Thyroid gland (tissue), 4 donors: ENCODE data around the gene ACBD6. TPM values are rescaled to one million over a fixed set of nuclear protein-coding genes. Genes with fewer than 3 reads are reported as not detected.

Experiments
- DNase-seq, 2 donors: peaks; one replicate each; pipeline ENCODE4 v3.0.0-alpha.2; 2019
- H3K27ac ChIP-seq, 3 donors: fragments of 200-600 bp; sonication (generic); 1 replicate in 2 of 3; 2 replicates in 1 of 3; pipeline ENCODE4 v1.5.1; 2016 to 2019; ENCODE audit warnings: mild to moderate bottlenecking in 1 of 3, moderate library complexity in 1 of 3
- H3K27me3 ChIP-seq: fragments of 200-600 bp; sonication (generic); one replicate; pipeline ENCODE4 v1.5.1; 2019
- H3K36me3 ChIP-seq, 2 donors: fragments of 200-600 bp; sonication (generic); one replicate each; pipeline ENCODE4 v1.5.1; 2016 to 2019
- H3K4me1 ChIP-seq, 2 donors: fragments of 200-600 bp; sonication (generic); one replicate each; pipeline ENCODE4 v1.5.1; 2017 to 2019
- H3K4me3 ChIP-seq, 3 donors: fragments of 200-600 bp; sonication (generic); replicated peaks in 1 of 3; 1 replicate in 2 of 3; 2 replicates in 1 of 3; pipeline ENCODE4 v1.5.1; 2016; ENCODE audit warnings: mild to moderate bottlenecking in 1 of 3
- H3K9me3 ChIP-seq: fragments of 200-600 bp; sonication (generic); one replicate; pipeline ENCODE4 v1.5.1; 2017
- CTCF ChIP-seq, 6 experiments: fragments of 200-600 bp in 3 of 6; fragments of 450-650 bp in 3 of 6; sonication (generic) in 3 of 6; IDR thresholded peaks; one replicate each; pipeline ENCODE4 v1.5.1; 2016 to 2019; ENCODE audit warnings: antibody characterized with exemption in 6 of 6, mild to moderate bottlenecking in 2 of 6, inconsistent platforms in 1 of 6, moderate library complexity in 1 of 6
- POLR2A ChIP-seq, 2 donors: fragments of 450-650 bp; IDR thresholded peaks; one replicate each; pipeline ENCODE4 v1.6.1; 2017; ENCODE audit warnings: antibody characterized with exemption in 2 of 2, mild to moderate bottlenecking in 2 of 2, moderate library complexity in 1 of 2
- WGBS, 2 donors: methylation state at CpG; one replicate each; pipeline ENCODE4 v1.1.5; 2017; 5-methylcytosine and 5-hydroxymethylcytosine counted together
- intact Hi-C: fragments of 100-400 bp; cut with DNase I; formaldehyde crosslinking; loops from one replicate; pipeline ENCODE4 v1.15.1; 2023
- total RNA-seq, 4 donors: library from RNA; depleted of rRNA; stranded (reverse); fragments of >200 nt; gene quantifications; one replicate each; pipeline ENCODE4 v1.2.3, GENCODE V29; 2016

ACBD6 gene
- total RNA-seq, 4 donors from 2014 or later: 52.6 to 66.5 (median 57.2) TPM

DNA sequence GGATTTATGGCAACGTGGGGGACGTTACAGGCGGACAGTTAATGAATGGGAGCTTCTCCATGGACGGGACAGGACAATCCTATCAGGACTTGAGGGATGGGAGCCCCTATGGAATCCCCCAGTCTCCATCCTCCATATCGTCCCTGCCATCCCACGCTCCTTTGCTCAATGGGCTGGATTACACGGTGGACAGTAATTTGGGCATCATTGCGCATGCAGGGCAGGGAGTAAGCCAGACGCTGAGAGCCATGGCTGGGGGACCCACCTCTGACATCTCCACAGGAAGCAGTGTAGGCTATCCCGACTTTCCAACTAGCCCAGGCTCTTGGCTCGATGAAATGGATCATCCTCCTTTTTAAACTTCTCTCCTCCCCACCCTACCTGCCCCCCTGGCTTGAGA, 228.2 kb downstream of the ACBD6 start:
- no peak for DNase-seq
- WGBS, 2 donors: 98% methylated on average over 11 of the region's 11 CpGs
- Histone ChIP-seq H3K9me3 (no peaks in the 10 kb centered on the region), H3K4me1 (peaks cover 23 to 36% of the 10 kb centered on the region in 2 donors), H3K4me3 (no peak overlapping the region), H3K27ac (no peak overlapping the region), H3K36me3 (no peaks in the 10 kb centered on the region), H3K27me3 (no peaks in the 10 kb centered on the region)
- intact Hi-C loops: no loop called here
- TF ChIP-seq CTCF (IDR thresholded peaks at IDR 0.05): no peak
- TF ChIP-seq POLR2A (IDR thresholded peaks at IDR 0.05): no peak

- DNase-seq: no peak
- H3K36me3 ChIP-seq: no peaks in the 10 kb centered on the region
- peaks cover 17 to 27% of the 10 kb centered on the region in 2 donors for H3K4me1 ChIP-seq
- 100% methylated on average over 2 of the region's 2 CpGs for WGBS, 2 donors
- H3K27ac ChIP-seq: no peak overlapping the region
- H3K4me3 ChIP-seq: no peak overlapping the region
- TF ChIP-seq POLR2A (IDR thresholded peaks at IDR 0.05) (no peak), CTCF (IDR thresholded peaks at IDR 0.05) (no peak)
- no peaks in the 10 kb centered on the region for H3K9me3 ChIP-seq
- intact Hi-C loops: no loop called here
- H3K27me3 ChIP-seq: no peaks in the 10 kb centered on the region
Observed at GRCh38 chr1:180273066-180273465, 229.3 kb downstream of the ACBD6 start.

DNA sequence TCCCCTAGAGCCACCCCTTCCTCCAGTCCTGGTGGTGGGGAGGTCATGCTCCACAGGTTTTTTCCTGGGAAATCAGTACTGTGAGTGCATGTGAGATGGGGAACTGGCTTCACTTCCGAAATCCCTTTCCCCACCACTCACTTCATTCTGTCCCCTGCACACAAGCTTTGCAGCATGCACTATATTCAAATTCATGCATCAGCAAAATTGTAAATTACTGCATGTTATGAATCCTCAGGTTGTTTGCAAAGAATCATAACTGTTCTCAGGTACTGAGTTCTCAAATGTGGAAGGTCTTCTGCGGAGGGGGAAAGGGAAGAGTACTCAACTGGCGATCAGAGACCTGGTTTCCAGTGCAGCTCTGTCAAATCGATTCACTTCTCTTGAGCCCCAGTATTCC, 230.0 kb downstream of the ACBD6 start:
- TF ChIP-seq CTCF (IDR thresholded peaks at IDR 0.05) (no peak), POLR2A (IDR thresholded peaks at IDR 0.05) (no peak)
- intact Hi-C loops: no loop called here
- WGBS, 2 donors: 98 to 99% methylated on average over 4 of the region's 4 CpGs
- no peak overlapping the region for H3K4me3 ChIP-seq
- no peaks in the 10 kb centered on the region for H3K27me3 ChIP-seq
- peaks cover 12 to 20% of the 10 kb centered on the region in 2 donors for H3K4me1 ChIP-seq
- no peaks in the 10 kb centered on the region for H3K36me3 ChIP-seq
- no peak for DNase-seq
- H3K27ac ChIP-seq: no peak overlapping the region
- no peaks in the 10 kb centered on the region for H3K9me3 ChIP-seq

DNA sequence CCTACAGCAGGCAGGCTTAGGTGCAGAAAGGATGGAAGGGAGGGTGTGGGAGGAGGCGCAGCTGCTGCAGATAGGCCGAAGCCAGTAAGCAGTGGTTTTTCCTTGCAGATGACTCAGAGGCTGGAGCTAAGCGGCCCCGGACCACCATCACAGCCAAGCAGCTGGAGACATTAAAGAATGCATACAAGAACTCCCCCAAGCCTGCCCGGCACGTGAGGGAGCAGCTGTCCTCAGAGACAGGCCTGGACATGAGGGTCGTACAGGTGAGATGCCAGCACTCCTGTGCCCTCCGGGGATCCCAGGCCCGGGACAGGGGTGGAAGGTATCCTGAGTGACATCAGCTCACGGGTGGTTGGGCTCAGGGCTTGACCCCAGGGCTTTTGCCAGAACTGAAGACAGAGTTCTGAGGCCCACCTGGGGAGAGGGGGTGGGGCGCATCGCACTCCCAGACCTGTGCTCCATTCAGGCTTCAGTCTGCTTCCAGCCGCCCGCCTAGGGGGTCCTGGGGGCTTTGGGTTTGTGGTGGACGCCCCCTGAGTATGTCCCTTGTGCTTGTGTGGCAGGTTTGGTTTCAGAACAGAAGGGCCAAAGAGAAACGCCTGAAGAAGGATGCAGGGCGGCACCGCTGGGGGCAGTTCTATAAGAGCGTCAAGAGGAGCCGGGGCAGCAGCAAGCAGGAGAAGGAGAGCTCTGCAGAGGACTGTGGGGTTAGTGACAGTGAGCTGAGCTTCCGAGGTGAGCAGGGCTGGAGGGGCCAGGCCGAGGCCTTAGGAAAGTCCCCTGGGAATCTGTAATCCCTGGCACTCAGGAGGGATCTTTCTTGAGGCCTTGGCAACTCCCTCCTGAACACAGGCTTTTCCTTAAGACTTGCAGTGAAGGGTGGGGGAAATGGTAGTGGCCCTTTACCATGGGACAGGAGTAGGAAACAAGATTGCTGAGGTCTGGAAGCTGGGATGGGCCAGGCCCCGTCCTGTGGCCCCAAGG, 230.8 kb downstream of the ACBD6 start:
- TF ChIP-seq CTCF (IDR thresholded peaks at IDR 0.05) (no peak), POLR2A (IDR thresholded peaks at IDR 0.05) (no peak)
- H3K4me1 ChIP-seq: peaks cover 4 to 12% of the 10 kb centered on the region in 2 donors
- H3K27ac ChIP-seq: no peak overlapping the region
- intact Hi-C loops: no loop called here
- 86 to 88% methylated on average over 22 to 23 of the region's 23 CpGs for WGBS, 2 donors
- no peaks in the 10 kb centered on the region for H3K36me3 ChIP-seq
- DNase-seq: no peak
- H3K9me3 ChIP-seq: no peaks in the 10 kb centered on the region
- no peak overlapping the region for H3K4me3 ChIP-seq
- no peaks in the 10 kb centered on the region for H3K27me3 ChIP-seq
